Activated CD4-positive, alpha-beta T cell treated with anti-CD3 and anti-CD28 coated beads, Interleukin-2, amount 50 U/mL, for 1 hour (primary cell): ENCODE data around the gene COA7.

Experiments used
- DNase-seq: peaks from one replicate; pipeline ENCODE4 v3.0.0-alpha.2; 2020

Gene COA7

DNA sequence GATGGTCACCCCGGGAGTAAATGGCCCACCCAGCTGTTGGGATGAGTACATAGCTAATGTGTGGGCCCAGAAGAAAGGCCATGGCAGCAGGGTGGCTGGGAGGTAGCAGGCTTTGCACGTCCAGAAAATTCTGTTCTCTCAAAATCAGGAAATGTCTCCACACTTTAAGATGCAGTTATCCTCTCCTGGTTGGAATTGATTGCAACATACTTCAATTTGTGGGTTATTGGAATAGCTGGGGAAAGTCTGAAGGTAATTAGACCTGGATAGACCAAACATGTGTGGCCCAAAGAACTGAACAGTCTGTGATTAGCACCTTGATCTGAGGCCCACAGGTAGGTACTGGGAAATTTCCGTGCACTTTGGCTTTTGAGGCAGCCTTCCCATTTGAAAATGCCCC, 30.2 kb downstream of the COA7 start:
- DNase-seq, result no peak

- DNase-seq, result no peak
Measured at GRCh38 chr1:52667290-52667689, 30.9 kb downstream of the COA7 start.

GRCh38 chr1:52665006-52665941, 32.9 kb downstream of the COA7 start:
- no peak for DNase-seq

DNA sequence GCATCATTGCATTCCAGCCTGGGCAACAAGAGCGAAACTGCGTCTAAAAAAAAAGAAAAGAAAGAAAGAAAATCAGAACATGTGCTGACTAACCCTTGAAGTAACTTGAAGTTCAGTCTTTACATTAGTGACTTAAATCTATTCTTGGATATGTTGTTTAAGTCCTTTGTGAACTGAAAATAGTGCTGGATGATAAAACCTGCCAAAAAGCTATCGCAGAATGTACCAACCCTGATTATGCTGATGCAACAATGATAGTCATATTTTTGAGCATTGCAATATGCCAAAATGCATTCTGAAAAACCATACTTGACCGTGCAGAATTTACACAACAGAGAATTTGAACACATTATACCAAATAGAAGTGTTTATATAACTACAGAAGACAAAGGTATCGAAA, 34.4 kb downstream of the COA7 start:
- DNase-seq, result no peak

GRCh38 chr1:52662645-52663313, 35.4 kb downstream of the COA7 start:
- no peak for DNase-seq

DNA sequence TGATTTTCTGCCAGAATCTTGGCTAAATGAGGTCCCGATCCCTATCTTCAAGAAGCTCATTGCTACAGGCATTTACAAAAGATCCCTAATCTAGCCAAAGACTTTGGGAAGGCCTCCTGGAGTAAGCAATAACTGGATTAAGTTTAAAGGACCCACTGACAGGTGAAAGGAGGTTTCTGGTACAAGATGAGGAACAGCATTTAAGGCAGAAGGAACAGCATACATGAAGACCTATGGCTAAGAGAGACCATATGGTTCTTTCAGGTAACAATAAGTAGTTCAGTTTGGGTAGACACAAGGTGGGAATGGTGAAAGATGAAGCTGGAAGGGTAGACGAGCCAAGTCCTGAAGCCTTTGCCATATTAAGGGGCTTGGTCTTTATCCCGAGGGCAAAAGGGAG, 37.3 kb downstream of the COA7 start:
- no peak for DNase-seq

DNA sequence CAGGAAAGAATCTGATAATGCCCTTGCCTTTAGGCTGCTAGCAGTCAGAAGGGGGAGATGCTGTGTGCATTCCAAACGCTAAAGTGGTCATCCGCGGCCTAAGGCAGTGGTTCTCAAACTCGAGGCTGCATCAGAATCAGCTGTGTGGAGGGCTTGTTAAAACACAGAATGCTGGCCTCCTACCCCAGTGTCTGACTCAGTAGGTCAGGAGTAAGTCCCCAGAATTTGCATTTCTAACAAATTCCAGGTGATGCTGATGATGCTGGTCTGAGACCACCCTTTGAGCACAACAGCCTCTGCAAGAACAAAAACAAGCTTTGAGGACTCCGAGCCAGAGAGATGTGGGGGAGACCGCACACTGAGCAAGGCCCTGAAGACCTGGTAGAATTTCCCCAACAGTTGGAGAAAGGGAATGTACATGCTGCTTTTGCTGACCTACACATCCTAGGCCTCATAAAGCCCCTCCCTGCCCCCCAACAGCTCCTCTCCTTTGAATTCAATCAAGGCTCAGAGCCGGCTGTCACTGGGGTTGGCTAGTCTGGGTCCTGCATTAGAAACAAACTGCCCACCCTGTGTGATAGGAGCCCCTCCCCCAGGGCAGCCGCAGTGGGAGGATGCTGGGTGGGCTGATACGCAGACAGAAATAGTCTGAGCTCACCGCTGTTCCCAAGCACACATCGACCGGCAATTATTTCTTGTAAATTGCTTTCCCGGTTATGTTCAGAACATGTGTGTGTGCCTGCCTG, 38.1 kb downstream of the COA7 start:
- no peak for DNase-seq

- no peak for DNase-seq
Measured at GRCh38 chr1:52659356-52659755, 38.8 kb downstream of the COA7 start.

- DNase-seq, result no peak
Measured at GRCh38 chr1:52658795-52659194, 39.4 kb downstream of the COA7 start.

DNA sequence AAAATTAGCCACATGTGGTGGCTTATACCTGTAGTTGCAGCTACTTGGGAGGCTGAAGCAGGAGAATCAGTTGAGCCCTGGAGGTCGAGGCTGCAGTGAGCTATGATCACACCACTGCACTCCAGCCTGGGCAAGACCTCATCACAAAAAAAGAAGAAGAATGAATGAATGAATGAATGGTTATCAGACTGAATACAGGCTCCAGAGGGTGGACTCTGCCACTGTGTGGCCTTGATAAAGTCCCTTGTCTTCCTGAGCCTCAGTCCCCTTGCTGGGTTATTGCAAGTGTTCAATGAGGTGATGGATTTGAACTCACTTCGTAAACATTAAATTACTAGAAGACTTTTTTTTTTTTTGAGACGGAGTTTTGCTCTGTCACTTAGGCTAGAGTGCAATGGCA, 40.4 kb downstream of the COA7 start:
- DNase-seq, result no peak

DNA sequence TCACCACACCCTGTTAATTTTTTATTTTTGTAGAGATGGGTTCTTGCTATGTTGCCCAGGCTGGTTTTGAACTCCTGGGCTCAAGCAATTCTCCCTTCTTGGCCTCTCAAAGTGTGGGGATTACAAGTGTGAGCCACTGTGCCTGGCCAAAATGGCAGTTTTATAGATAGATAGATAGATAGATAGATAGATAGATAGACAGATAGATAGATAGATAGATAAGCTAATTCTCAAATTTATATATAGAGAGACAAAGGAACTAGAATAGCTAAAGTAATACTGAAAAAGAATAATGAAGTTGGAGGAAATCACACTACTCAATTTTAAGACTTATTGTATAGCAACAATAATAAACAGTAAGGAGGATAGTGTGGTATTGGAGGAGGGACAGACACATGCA, 44.1 kb downstream of the COA7 start:
- no peak for DNase-seq

DNA sequence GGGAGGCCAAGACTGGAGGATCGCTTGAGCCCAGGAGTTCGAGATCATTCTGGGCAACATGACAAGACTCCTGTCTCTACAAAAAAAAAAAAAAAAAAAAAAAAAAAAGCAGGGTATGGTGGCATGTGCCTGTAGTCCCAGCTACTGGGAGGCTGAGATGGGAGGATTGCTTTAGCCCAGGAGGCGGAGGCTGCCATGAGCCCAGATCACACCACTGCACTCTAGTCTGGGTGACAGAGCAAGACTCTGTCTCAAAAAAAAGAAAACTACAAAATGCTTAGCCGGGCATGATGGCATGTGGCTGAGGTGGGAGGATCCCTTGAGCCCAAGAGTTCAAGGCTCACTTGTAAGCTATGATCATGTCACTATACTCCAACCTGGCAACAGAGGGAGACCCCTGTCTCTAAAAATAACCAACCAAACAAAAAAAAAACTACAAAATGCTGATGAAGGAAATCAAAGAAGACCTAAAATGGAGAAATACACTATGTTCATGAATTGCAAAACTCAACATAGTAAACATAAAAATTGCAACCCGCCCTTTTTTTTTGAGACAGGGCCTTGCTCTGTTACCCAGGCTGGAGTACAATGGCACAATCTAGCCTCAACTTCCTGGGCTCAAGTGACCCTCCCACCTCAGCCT, 44.8 kb downstream of the COA7 start:
- no peak for DNase-seq

DNA sequence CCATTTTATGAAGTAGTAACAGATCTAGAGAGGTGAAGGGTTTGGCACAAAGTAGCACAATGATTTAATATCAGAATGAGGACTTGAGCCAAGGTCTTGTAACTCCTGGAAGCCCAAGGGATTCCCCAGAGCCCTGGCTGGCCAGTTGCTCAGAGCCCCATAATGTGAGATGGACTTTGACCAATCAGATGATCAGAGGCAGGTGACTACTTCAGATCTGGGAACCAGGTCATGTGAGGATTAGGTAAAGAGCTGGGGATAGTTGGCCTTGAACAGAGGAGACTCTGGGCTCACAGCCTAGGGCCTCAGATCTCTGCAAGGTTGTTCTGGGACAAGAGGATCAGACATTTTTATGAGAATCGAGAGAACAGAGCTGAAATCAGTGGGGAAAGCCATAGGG, 46.2 kb downstream of the COA7 start:
- DNase-seq, result no peak

- no peak for DNase-seq
Measured at GRCh38 chr1:52645261-52645660, 52.9 kb downstream of the COA7 start.

GRCh38 chr1:52641307-52641706, 56.8 kb downstream of the COA7 start:
- no peak for DNase-seq

DNA sequence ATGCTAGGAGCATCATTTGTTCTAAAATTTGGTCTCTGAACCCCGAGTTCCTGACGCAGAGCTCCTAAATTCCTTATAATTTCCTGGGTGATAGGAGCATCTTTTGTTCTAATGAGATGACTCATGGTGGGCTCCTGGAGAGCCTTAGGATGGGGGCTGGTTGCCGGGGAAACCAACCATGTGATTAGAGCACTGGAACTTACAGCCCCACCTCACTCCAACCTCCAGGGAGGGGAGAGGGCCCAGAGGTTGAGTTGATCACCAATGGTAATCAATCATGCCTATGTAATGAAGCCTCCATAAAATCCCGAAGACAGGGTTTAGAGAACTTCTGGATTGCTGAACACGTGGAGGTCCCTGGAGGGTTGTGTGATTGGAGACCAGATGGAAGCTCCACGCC, 57.5 kb downstream of the COA7 start:
- no peak for DNase-seq

- DNase-seq, result no peak
Measured at GRCh38 chr1:52637946-52638345, 60.2 kb downstream of the COA7 start.

DNA sequence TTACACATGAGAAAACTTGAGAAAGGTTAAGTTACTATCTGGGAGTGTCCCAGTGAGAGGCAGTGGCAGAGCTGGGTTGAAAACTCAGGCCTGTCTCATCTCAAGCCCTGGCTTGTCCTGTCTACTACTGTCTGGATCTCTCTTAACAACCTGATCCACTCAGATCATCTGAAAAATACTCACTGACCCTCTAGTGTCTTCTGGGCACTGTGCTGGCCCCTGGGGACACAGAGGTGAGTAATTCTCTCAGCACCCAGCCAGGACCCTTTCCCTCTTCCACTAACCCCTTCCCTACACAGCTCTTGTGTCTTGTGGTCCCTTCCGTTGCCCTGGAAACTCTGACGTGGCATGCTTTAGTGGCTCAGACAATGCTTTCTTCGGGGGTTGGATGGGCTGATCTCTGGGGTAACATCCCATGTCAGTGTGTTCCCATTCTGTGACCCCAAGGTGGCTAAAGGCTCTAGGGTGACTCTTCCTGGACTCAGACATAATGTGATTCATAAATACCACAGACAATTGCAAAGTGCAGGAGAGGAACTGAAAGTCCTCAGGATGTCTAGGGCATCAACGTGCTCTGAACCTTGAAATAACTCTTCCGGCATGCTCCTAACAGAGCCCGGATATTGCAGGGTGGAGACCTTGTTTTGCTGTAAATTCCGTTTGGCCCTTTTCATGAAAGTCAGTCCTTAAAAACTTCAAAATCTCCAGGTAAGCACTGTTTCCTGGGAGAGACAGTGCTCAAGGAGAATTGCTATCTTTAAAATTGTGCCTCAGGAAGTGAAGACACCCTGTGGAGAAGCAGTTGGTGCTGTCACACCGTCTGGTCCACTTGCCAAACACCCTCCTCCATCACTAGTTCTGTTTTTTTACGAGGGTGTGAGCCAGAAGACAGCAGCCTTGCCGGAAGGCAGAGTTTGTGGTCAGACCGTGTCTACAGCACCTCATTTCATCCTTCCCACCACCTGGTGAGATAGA, 61.1 kb downstream of the COA7 start:
- DNase-seq, result peak; percentile 77

GRCh38 chr1:52635321-52636089, 62.6 kb downstream of the COA7 start:
- DNase-seq, result no peak
